Mucosa of descending colon (tissue), 3 donors: ENCODE results near the gene ZBTB7C. TPM values are rescaled to one million over a fixed set of nuclear protein-coding genes. Genes with fewer than 3 reads are reported as not detected.

Source experiments
- ATAC-seq: fragments of 200-7000 bp; cut with Tn5 transposase; one replicate; pipeline ENCODE4 v1.9.1; 2020; ENCODE audit warnings: mild to moderate bottlenecking, moderate library complexity
- DNase-seq, 3 donors: peaks; one replicate each; pipeline ENCODE4 v3.0.0-alpha.2; 2020
- H3K36me3 ChIP-seq: fragments of 200-600 bp; one replicate; pipeline ENCODE4 v1.8.0; 2021; ENCODE audit warnings: low read depth, mild to moderate bottlenecking
- H3K4me1 ChIP-seq: fragments of 200-600 bp; one replicate; pipeline ENCODE4 v1.8.0; 2021; ENCODE audit warnings: low read depth, mild to moderate bottlenecking
- H3K4me3 ChIP-seq: fragments of 200-600 bp; one replicate; pipeline ENCODE4 v1.8.0; 2021; ENCODE audit warnings: mild to moderate bottlenecking
- H3K9me3 ChIP-seq: fragments of 200-600 bp; one replicate; pipeline ENCODE4 v1.8.0; 2021; ENCODE audit warnings: mild to moderate bottlenecking
- intact Hi-C, 2 donors: fragments of 100-400 bp; cut with DNase I in 1 of 2; cut with micrococcal nuclease in 1 of 2; formaldehyde crosslinking; loops; one replicate each; pipeline versions ENCODE4 v1.11.0 to v1.11.1; 2022; cut with DNase I, micrococcal nuclease
- total RNA-seq, 3 donors: library from RNA; stranded (reverse); fragmentation: NEBNext Ultra II Directional in 2 of 3; extraction: Animal tissue kit (Norgen Biotek cat#: 25700) in 2 of 3; gene quantifications; one replicate each; pipeline versions ENCODE4 v1.2.1 to v1.2.4, GENCODE V29; 2021 to 2023
- TF ChIP-seq, protein P1 (sequence below): fragments of 200-600 bp; IDR thresholded peaks from one replicate; pipeline ENCODE4 v1.8.0; 2022; ENCODE audit warnings: antibody characterized with exemption, mild to moderate bottlenecking
- donor health status: DM: no; HTN: no; CAD: no; lungs with moderate emphysema.
- donor health status: DM: no; HTN: no; CAD: no.
- donor health status: DM: no; HTN: yes; CAD: no.

ZBTB7C gene
- total RNA-seq, 3 donors from 2014 or later = 20.8 to 56.6 (median 38.2) TPM

DNA sequence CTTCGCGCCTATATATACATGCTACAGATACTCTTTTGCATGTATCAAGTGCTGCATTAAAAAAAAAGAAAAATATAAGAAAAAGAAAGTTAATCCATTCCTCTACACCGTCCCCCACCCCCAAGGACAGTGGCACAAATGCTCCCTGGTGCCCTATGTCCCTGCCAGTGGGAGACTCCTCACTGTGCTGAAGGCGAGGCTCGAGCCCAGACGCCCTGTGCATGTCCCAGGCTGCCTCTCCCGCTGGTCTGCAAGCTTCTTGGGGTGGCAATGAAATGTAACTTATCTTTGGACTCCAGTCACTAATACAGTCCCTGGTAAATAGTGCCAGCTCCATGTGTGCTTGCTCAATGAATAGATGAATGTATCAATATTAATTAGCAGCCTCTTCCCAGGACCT, 293.2 kb downstream of the ZBTB7C start:
- ATAC-seq = no peak
- peaks cover 4% of the 10 kb centered on the region for H3K4me1 ChIP-seq
- H3K9me3 ChIP-seq = no peaks in the 10 kb centered on the region

DNA sequence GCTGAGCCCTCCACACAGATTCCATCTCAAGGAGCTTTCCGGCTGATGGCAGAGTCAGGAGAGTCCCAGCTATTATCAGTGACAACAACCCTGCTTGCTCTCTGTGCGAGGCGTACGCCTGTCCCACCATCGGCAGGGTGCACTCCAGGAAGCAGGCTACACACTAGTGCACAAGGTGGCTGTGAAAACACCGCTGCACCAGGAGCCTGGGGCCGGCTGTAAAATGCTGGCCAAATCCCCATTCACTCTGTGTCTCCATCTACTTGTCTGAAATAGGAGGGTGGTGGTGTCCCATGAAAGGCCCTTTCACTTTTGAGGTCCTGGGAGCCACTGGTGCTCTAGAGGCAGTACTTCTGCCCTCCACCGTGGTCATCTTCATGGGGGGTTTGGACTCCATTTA, 295.5 kb downstream of the ZBTB7C start:
- Histone ChIP-seq H3K4me1 (peaks cover 4% of the 10 kb centered on the region), H3K9me3 (no peaks in the 10 kb centered on the region), H3K4me3 (no peak overlapping the region), H3K36me3 (no peaks in the 10 kb centered on the region)
- no peak for DNase-seq
- TF ChIP-seq, protein P1, sequence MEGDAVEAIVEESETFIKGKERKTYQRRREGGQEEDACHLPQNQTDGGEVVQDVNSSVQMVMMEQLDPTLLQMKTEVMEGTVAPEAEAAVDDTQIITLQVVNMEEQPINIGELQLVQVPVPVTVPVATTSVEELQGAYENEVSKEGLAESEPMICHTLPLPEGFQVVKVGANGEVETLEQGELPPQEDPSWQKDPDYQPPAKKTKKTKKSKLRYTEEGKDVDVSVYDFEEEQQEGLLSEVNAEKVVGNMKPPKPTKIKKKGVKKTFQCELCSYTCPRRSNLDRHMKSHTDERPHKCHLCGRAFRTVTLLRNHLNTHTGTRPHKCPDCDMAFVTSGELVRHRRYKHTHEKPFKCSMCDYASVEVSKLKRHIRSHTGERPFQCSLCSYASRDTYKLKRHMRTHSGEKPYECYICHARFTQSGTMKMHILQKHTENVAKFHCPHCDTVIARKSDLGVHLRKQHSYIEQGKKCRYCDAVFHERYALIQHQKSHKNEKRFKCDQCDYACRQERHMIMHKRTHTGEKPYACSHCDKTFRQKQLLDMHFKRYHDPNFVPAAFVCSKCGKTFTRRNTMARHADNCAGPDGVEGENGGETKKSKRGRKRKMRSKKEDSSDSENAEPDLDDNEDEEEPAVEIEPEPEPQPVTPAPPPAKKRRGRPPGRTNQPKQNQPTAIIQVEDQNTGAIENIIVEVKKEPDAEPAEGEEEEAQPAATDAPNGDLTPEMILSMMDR = no peak
- intact Hi-C loops = no loop called here
- no peak for ATAC-seq

More for the DNA sequence above, 293.2 kb downstream of the ZBTB7C start:
- DNase-seq = no peak
- intact Hi-C loops = no loop called here
- Histone ChIP-seq H3K4me3 (no peak overlapping the region), H3K36me3 (no peaks in the 10 kb centered on the region)
- TF ChIP-seq, protein P1 = no peak

DNA sequence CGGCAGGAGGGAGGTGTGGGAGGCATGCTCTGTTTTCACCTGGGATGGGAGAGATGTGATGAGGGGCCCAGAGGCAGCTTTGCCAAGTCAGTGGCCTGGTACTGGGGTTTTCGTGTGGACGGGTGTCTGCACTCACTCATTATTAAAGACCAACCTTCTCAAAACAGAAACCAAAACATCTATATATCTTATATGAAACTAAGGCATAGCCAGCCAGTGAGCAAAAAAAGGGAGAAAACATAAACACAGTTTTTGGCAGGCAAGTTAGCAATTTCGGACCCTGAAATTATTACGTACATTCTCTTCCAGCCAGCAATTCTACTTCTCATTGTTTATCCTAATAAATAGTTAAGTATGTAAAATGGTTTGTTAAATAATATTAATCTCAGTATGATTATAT, 297.6 kb downstream of the ZBTB7C start:
- intact Hi-C loops = no loop called here
- H3K4me3 ChIP-seq = no peak overlapping the region

DNA sequence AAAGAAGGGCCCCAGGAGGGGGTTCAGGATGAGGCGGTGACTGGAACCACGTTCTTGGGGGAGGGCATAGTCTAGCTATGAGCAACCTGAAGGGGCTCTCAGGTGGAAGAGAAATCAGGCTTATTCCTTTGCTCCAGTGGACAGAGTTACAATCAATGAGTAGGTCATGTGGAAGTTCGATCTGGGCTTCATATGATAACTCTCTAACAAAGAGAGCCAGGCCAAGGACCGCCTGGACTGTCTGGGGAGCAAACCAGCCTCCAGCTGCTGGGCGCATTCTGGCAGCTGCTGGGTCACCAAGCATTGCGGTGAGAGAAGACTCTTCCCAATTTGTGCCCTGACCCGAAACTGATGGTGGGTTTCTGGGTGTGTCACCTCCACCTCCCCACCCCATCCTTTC, 298.4 kb downstream of the ZBTB7C start:
- TF ChIP-seq, protein P1 = no peak
- Histone ChIP-seq H3K36me3 (no peaks in the 10 kb centered on the region), H3K4me1 (peaks cover 21% of the 10 kb centered on the region), H3K9me3 (no peaks in the 10 kb centered on the region), H3K4me3 (no peak overlapping the region)
- intact Hi-C loops = no loop called here
- DNase-seq (no peak), ATAC-seq (no peak)

More for the DNA sequence above, 297.6 kb downstream of the ZBTB7C start:
- H3K36me3 ChIP-seq = no peaks in the 10 kb centered on the region
- H3K4me1 ChIP-seq = peaks cover 16% of the 10 kb centered on the region
- no peaks in the 10 kb centered on the region for H3K9me3 ChIP-seq
- TF ChIP-seq, protein P1 = no peak
- DNase-seq (no peak), ATAC-seq (no peak)

- intact Hi-C loops = no loop called here
- Histone ChIP-seq H3K4me1 (peaks cover 27% of the 10 kb centered on the region), H3K36me3 (no peaks in the 10 kb centered on the region), H3K9me3 (no peaks in the 10 kb centered on the region), H3K4me3 (no peak overlapping the region)
- DNase-seq = peak in 2 of 3 donors; percentile 61 to 73
- TF ChIP-seq, protein P1 = no peak
- peak; percentile 76 for ATAC-seq
Measured at GRCh38 chr18:48109961-48110493, 299.2 kb downstream of the ZBTB7C start.

- Histone ChIP-seq H3K36me3 (no peaks in the 10 kb centered on the region), H3K9me3 (no peaks in the 10 kb centered on the region), H3K4me1 (peaks cover 27% of the 10 kb centered on the region), H3K4me3 (no peak overlapping the region)
- TF ChIP-seq, protein P1 = no peak
- DNase-seq = no peak
- no peak for ATAC-seq
- intact Hi-C loops = no loop called here
Measured at GRCh38 chr18:48108136-48108535, 301.0 kb downstream of the ZBTB7C start.
